ENCODE data around the gene SDSL. TPM values are rescaled to one million over a fixed set of nuclear protein-coding genes. Genes with fewer than 3 reads are reported as not detected.

SDSL gene
- total RNA-seq, 1 experiment from 2014 or later: 19.9 TPM

DNA sequence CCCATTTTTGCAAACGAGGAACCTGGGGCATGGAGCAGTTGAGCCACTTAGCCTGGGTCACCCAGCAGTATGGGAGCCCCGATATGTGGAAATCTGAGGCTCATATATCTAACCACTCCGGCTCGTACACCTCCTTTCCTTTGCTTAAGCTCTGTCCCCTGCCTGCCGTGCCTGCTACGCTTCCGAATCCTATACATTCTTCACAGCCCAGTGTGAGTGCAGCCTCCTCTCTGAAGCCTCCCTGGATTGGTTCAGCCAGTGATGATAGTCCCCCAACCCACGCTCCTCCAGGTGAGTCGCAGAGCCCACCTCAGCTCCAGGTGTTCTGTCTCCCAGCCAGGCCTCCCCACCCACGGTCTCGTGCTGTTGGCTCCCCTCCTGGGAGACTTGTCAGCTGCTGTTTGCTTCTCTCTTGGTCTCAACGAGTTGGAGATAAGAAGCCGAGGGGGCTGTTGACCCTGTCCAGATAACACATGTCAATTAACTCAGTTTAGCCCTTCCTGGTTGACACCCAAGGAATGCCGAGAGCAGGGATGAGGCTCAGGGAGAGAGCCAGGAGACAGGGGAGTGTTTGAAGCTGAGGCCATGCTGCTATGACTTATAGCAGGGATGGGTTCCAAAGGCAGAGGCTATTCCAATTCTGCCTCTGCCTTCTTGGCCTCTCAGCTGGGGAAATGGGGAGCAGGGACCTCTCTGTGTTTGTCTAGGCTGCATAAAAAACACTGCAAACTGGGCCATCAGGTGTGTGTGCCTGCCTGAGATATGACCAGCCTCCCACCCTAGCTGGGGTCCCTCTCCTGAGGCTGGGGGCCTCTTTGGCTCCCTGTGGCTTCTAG is 19.0 kb downstream of the SDSL start:
- intact Hi-C loops (cut with micrococcal nuclease; ENCODE audit: unreplicated experiment): no loop called here
- CTCF ChIA-PET: no interaction called here
- H3K36me3 Mint-ChIP-seq (ENCODE audit: insufficient read depth, unreplicated experiment): no peaks in the 10 kb centered on the region
- H3K27ac Mint-ChIP-seq (ENCODE audit: unreplicated experiment): no peak overlapping the region
- no peak for DNase-seq
- H3K9me3 Mint-ChIP-seq (ENCODE audit: low read depth, unreplicated experiment): peaks cover 1% of the 10 kb centered on the region
- H3K4me1 Mint-ChIP-seq (ENCODE audit: low read depth, unreplicated experiment): no peaks in the 10 kb centered on the region
- TF ChIP-seq, protein P1, sequence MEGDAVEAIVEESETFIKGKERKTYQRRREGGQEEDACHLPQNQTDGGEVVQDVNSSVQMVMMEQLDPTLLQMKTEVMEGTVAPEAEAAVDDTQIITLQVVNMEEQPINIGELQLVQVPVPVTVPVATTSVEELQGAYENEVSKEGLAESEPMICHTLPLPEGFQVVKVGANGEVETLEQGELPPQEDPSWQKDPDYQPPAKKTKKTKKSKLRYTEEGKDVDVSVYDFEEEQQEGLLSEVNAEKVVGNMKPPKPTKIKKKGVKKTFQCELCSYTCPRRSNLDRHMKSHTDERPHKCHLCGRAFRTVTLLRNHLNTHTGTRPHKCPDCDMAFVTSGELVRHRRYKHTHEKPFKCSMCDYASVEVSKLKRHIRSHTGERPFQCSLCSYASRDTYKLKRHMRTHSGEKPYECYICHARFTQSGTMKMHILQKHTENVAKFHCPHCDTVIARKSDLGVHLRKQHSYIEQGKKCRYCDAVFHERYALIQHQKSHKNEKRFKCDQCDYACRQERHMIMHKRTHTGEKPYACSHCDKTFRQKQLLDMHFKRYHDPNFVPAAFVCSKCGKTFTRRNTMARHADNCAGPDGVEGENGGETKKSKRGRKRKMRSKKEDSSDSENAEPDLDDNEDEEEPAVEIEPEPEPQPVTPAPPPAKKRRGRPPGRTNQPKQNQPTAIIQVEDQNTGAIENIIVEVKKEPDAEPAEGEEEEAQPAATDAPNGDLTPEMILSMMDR (IDR thresholded peaks at IDR 0.05; ENCODE audit: unreplicated experiment): no peak
- H3K4me3 Mint-ChIP-seq (ENCODE audit: low read depth, unreplicated experiment): no peak overlapping the region
- no TSS peak for BruUV-seq (replicated peaks)
- H3K27me3 Mint-ChIP-seq (ENCODE audit: unreplicated experiment): peaks cover 17% of the 10 kb centered on the region

DNA sequence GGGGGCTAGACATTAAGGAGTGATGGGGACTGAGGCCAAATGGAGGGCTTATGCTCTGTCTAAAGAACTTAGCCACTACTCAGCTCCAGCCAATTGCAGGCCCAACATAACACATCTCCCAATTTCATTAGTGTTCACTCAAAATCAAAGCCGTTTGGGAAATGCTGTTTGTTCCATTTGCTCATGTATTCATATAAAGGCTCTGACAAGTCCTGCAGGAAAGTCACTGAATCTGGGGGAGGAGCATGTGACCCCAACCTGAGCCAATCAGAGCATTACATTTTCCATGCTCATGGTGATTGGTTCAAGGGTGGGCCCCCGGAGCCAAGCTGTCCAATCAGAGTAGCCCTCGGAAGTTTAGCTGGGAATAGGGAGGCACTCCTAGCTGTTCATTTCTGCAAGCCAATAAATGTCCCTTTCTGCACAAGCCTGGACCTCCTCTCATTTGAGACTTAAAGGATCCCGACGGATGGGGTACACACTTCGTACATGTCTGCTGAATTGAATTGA is 20.9 kb downstream of the SDSL start:
- peaks cover 36% of the 10 kb centered on the region for H3K27me3 Mint-ChIP-seq (ENCODE audit: unreplicated experiment)
- TF ChIP-seq, protein P1 (IDR thresholded peaks at IDR 0.05; ENCODE audit: unreplicated experiment): no peak
- no peaks in the 10 kb centered on the region for H3K36me3 Mint-ChIP-seq (ENCODE audit: insufficient read depth, unreplicated experiment)
- BruUV-seq (replicated peaks): no TSS peak
- no peaks in the 10 kb centered on the region for H3K4me1 Mint-ChIP-seq (ENCODE audit: low read depth, unreplicated experiment)
- CTCF ChIA-PET: no interaction called here
- no peak for DNase-seq
- no peak overlapping the region for H3K27ac Mint-ChIP-seq (ENCODE audit: unreplicated experiment)
- intact Hi-C loops (cut with micrococcal nuclease; ENCODE audit: unreplicated experiment): no loop called here
- H3K4me3 Mint-ChIP-seq (ENCODE audit: low read depth, unreplicated experiment): no peak overlapping the region
- peaks cover 4% of the 10 kb centered on the region for H3K9me3 Mint-ChIP-seq (ENCODE audit: low read depth, unreplicated experiment)

DNA sequence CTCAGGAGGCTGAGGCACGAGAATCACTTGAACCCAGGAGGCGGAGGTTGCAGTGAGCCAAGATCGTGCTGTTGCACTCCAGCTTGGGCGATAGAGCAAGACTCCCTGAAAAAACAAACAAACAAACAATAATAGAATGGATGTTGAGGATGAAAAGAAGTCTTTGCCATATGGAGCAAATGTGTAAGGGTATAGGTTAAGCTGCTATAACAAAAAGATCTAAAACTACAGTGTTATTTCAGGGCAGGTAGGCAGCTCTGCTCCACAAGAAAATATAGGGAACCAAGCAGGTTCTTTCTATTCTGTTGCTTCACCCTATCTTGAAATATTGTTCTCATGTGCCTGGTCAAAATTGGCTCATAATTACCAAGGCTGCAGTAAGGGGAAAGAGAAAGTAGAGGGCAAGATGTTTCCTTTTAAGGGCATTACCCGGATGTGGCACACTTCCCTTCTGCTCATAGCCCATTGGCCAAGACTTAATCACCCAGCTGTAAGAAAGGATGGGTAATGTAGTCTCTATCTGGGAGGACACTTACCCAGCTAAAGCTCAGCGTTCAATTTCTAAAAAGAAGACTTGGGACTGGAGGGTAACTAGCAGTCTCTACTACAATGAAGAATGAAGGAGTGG is 23.5 kb downstream of the SDSL start:
- Mint-ChIP-seq H3K27me3 (ENCODE audit: unreplicated experiment) (peaks cover 49% of the 10 kb centered on the region), H3K4me1 (ENCODE audit: low read depth, unreplicated experiment) (no peaks in the 10 kb centered on the region), H3K36me3 (ENCODE audit: insufficient read depth, unreplicated experiment) (no peaks in the 10 kb centered on the region), H3K27ac (ENCODE audit: unreplicated experiment) (no peak overlapping the region), H3K9me3 (ENCODE audit: low read depth, unreplicated experiment) (peaks cover 4% of the 10 kb centered on the region), H3K4me3 (ENCODE audit: low read depth, unreplicated experiment) (no peak overlapping the region)
- intact Hi-C loops (cut with micrococcal nuclease; ENCODE audit: unreplicated experiment): no loop called here
- BruUV-seq (replicated peaks): no TSS peak
- TF ChIP-seq, protein P1 (IDR thresholded peaks at IDR 0.05; ENCODE audit: unreplicated experiment): no peak
- CTCF ChIA-PET: interaction anchor here (0.8 kb wide), 1 partner anchor 20 kb away, joined by 3 read pairs; no protein-coding TSS in a partner anchor
- DNase-seq: no peak

DNA sequence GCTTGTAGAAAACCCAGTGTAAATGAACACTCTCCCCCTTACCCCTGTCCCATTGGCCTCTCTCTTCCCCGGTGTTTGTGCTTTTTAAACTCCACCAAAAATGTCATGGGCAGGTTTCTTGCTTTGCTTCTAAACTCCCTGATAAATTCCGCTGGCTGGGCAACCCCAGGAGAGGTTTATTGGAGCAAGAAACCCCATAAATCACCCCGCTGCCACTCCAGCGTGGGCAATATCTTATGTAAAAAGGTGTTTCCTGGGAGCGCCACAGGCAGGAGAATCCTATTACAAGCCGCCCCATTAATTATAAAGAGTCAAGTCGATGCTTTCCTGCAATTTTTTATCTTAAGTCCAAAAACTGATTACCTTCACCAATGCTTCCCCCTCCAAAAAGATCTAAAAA is 26.7 kb downstream of the SDSL start:
- CTCF ChIA-PET: no interaction called here
- Mint-ChIP-seq H3K4me3 (ENCODE audit: low read depth, unreplicated experiment) (no peak overlapping the region), H3K27ac (ENCODE audit: unreplicated experiment) (no peak overlapping the region), H3K36me3 (ENCODE audit: insufficient read depth, unreplicated experiment) (no peaks in the 10 kb centered on the region), H3K4me1 (ENCODE audit: low read depth, unreplicated experiment) (no peaks in the 10 kb centered on the region), H3K9me3 (ENCODE audit: low read depth, unreplicated experiment) (peaks cover 4% of the 10 kb centered on the region), H3K27me3 (ENCODE audit: unreplicated experiment) (peaks cover 72% of the 10 kb centered on the region)
- TF ChIP-seq, protein P1 (IDR thresholded peaks at IDR 0.05; ENCODE audit: unreplicated experiment): no peak
- BruUV-seq (replicated peaks): no TSS peak
- intact Hi-C loops (cut with micrococcal nuclease; ENCODE audit: unreplicated experiment): no loop called here
- DNase-seq: no peak

Measured in Calu3 (cell line).